ENCODE results near the gene LAMB1.

The LAMB1 gene

GRCh38 chr7:107993891-107994291 is 9.1 kb downstream of the LAMB1 start:
- Histone ChIP-seq H3K27ac (replicated peaks) (no peak overlapping the region), H3K27me3 (ENCODE audit: insufficient read depth, poor library complexity, severe bottlenecking) (peaks cover 8% of the 10 kb centered on the region), H3K4me3 (replicated peaks; ENCODE audit: insufficient read depth, low read length) (no peak overlapping the region)
- TF ChIP-seq SPI1 (IDR thresholded peaks at IDR 0.05; ENCODE audit: borderline replicate concordance, low read depth) (no peak), GABPA (IDR thresholded peaks at IDR 0.05; ENCODE audit: low read depth) (no peak), POLR2AphosphoS5 (IDR thresholded peaks at IDR 0.05; ENCODE audit: low read depth) (no peak)
- TF ChIP-seq, protein P1, sequence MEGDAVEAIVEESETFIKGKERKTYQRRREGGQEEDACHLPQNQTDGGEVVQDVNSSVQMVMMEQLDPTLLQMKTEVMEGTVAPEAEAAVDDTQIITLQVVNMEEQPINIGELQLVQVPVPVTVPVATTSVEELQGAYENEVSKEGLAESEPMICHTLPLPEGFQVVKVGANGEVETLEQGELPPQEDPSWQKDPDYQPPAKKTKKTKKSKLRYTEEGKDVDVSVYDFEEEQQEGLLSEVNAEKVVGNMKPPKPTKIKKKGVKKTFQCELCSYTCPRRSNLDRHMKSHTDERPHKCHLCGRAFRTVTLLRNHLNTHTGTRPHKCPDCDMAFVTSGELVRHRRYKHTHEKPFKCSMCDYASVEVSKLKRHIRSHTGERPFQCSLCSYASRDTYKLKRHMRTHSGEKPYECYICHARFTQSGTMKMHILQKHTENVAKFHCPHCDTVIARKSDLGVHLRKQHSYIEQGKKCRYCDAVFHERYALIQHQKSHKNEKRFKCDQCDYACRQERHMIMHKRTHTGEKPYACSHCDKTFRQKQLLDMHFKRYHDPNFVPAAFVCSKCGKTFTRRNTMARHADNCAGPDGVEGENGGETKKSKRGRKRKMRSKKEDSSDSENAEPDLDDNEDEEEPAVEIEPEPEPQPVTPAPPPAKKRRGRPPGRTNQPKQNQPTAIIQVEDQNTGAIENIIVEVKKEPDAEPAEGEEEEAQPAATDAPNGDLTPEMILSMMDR (IDR thresholded peaks at IDR 0.05; ENCODE audit: insufficient read depth, low read length): no peak
- TF ChIP-seq, protein P2, sequence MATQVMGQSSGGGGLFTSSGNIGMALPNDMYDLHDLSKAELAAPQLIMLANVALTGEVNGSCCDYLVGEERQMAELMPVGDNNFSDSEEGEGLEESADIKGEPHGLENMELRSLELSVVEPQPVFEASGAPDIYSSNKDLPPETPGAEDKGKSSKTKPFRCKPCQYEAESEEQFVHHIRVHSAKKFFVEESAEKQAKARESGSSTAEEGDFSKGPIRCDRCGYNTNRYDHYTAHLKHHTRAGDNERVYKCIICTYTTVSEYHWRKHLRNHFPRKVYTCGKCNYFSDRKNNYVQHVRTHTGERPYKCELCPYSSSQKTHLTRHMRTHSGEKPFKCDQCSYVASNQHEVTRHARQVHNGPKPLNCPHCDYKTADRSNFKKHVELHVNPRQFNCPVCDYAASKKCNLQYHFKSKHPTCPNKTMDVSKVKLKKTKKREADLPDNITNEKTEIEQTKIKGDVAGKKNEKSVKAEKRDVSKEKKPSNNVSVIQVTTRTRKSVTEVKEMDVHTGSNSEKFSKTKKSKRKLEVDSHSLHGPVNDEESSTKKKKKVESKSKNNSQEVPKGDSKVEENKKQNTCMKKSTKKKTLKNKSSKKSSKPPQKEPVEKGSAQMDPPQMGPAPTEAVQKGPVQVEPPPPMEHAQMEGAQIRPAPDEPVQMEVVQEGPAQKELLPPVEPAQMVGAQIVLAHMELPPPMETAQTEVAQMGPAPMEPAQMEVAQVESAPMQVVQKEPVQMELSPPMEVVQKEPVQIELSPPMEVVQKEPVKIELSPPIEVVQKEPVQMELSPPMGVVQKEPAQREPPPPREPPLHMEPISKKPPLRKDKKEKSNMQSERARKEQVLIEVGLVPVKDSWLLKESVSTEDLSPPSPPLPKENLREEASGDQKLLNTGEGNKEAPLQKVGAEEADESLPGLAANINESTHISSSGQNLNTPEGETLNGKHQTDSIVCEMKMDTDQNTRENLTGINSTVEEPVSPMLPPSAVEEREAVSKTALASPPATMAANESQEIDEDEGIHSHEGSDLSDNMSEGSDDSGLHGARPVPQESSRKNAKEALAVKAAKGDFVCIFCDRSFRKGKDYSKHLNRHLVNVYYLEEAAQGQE (IDR thresholded peaks at IDR 0.05; ENCODE audit: insufficient replicate concordance, low read depth): no peak
- no peak for DNase-seq (ENCODE audit: low read depth in 1 of 2, low spot score in 1 of 2)

GRCh38 chr7:107989618-107990373 is 13.2 kb downstream of the LAMB1 start:
- no peak for DNase-seq (ENCODE audit: low read depth in 1 of 2, low spot score in 1 of 2)
- TF ChIP-seq, protein P2 (IDR thresholded peaks at IDR 0.05; ENCODE audit: insufficient replicate concordance, low read depth): no peak
- TF ChIP-seq SPI1 (IDR thresholded peaks at IDR 0.05; ENCODE audit: borderline replicate concordance, low read depth) (no peak), GABPA (IDR thresholded peaks at IDR 0.05; ENCODE audit: low read depth) (no peak), POLR2AphosphoS5 (IDR thresholded peaks at IDR 0.05; ENCODE audit: low read depth) (no peak)
- TF ChIP-seq, protein P1 (IDR thresholded peaks at IDR 0.05; ENCODE audit: insufficient read depth, low read length): no peak
- no peak overlapping the region for H3K4me3 ChIP-seq (replicated peaks; ENCODE audit: insufficient read depth, low read length)
- H3K27me3 ChIP-seq (ENCODE audit: insufficient read depth, poor library complexity, severe bottlenecking): peaks cover 2% of the 10 kb centered on the region
- H3K27ac ChIP-seq (replicated peaks): no peak overlapping the region

DNA sequence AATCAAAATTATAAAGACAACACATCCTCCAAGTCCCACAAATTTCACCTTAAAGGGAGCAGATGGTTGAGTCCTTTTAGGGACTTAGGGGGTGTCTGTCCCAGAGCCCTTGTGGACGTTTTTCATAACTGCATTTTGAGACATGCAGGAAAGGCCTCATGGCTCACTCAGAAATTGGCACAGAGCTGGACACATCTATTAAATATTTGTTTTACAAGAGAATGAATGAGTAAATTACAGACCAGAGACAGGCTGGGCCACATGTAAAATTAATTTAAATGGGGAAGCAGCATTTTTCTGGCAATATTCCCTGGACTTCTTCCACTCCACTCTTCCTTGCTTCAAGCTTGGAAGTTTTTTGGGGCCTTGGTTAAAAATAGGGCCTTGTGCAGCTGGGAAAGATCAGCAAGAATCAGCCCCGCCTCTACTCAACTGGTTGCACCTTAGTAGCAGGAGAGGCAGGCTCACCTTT is 20.0 kb downstream of the LAMB1 start:
- H3K27ac ChIP-seq (replicated peaks): no peak overlapping the region
- DNase-seq (ENCODE audit: low read depth in 1 of 2, low spot score in 1 of 2): no peak

More for the DNA sequence above, 20.0 kb downstream of the LAMB1 start:
- TF ChIP-seq POLR2AphosphoS5 (IDR thresholded peaks at IDR 0.05; ENCODE audit: low read depth) (no peak), SPI1 (IDR thresholded peaks at IDR 0.05; ENCODE audit: borderline replicate concordance, low read depth) (no peak), GABPA (IDR thresholded peaks at IDR 0.05; ENCODE audit: low read depth) (no peak)
- TF ChIP-seq, protein P1 (IDR thresholded peaks at IDR 0.05; ENCODE audit: insufficient read depth, low read length): no peak
- TF ChIP-seq, protein P2 (IDR thresholded peaks at IDR 0.05; ENCODE audit: insufficient replicate concordance, low read depth): no peak
- H3K27me3 ChIP-seq (ENCODE audit: insufficient read depth, poor library complexity, severe bottlenecking): no peaks in the 10 kb centered on the region
- no peak overlapping the region for H3K4me3 ChIP-seq (replicated peaks; ENCODE audit: insufficient read depth, low read length)

Data from HL-60 (cell line).